Measurements from ENCODE around the gene KCNMB4.
"Not testable (repeated sequence)": the region's sequence is repeated elsewhere in the genome, so short reads cannot be mapped to it uniquely, and the experiment has no call there.

KCNMB4 gene

DNA sequence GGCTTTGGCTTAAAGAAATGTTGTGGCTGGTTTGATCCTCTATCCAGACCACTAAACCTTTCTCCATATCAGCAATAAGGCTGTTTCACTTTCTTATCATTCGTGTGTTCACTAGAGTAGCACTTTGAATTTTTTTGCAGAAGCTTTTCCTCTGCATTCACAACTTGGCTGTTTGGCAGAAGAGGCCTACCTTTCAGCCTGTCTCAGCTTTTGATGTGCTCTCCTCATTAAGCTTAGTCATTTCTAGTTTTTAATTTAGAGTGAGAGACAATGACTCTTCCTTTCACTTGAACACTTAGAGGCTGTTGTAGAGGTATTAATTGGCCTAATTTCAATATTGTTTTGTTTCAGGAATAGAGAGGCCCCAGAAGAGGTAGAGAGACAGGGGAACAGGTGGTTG is 13.8 kb downstream of the KCNMB4 start:
- no peak for DNase-seq

DNA sequence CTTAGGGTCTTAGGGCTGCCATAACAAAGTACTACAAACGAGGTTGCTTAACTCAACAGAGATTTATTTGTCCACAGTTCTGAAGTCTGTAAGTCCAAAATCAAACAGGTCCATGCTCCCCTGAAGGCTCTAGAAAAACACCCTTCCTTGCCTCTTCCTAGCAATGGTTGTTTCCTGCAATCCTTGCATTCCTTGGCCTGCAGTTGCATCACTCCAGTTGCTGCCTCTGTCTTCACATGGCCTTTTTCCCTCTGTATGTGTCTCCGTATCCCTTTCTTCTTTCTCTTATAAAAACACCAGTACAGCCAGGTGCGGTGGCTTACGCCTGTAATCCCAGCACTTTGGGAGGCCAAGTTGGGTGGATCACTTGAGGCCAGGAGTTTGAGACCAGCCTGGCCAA is 17.4 kb downstream of the KCNMB4 start:
- DNase-seq = no peak

DNA sequence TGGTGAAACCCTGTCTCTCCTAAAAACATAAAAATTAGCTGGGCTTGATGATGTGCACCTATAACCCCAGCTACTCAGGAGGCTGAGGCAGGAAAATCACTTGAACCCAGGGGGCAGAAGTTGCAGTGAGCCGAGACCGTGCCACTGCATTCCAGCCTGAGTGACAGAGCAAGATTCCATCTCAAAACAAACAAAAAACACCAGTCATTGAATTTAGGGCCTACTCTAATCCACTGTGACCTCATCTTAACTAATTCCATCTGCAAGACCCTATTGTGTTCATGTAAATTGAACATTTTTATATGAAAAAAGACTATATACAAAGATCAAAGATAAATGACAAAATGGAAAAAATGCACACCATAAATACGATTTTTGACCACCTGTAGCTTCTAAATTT is 17.8 kb downstream of the KCNMB4 start:
- no peak for DNase-seq

DNA sequence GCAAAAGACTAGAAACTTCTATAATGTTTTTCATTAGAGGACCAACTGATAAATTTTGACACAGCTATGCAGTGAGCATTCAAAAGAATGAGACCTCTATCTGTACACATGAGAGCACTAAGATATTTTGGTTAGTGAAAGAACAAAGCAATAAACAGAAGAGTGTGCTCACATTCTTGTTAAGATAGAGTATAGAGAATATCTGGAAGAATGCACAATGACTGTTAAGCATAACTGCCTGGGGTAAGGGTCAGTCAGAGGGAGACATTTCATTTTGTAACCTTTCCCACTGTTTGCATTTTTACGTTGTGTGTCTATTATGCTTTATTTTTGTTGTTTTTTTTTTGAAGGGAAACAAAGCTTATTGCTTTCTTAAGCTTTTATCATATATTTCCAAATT is 20.7 kb downstream of the KCNMB4 start:
- DNase-seq = no peak

DNA sequence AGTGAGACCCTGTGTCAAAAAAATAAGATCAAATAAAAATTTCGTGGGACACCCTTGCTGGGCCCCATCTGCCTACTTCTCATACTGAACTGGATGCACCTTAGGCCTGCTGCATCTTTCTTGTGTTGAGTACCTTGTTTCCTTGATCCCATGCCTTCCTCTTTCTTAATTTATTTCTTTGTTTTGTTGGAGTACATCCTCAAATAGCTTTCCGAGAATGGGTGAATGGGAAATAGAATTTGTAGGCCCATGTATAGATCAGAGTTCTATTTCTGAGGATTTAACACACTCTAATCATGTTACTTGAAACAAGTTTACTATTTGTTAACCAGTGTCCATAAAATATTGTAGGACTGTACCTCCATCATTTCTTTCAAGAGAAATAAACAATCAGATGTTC is 23.6 kb downstream of the KCNMB4 start:
- DNase-seq = no peak

DNA sequence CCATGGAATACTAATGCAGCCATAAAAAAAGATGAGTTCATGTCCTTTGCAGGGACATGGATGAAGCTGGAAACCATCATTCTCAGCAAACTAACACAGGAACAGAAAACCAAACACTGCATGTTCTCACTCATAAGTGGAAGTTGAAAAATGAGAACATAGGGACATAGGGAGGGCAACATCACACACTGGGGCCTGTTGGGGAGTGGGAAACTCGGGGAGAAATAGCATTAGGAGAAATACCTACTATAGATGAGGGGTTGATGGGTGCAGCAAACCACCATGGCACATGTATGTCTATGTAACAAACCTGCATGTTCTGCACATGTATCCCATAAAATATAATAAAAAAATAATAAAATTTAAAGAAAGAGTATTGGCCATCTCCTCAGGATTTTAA is 26.5 kb downstream of the KCNMB4 start:
- DNase-seq = not testable (repeated sequence)

DNA sequence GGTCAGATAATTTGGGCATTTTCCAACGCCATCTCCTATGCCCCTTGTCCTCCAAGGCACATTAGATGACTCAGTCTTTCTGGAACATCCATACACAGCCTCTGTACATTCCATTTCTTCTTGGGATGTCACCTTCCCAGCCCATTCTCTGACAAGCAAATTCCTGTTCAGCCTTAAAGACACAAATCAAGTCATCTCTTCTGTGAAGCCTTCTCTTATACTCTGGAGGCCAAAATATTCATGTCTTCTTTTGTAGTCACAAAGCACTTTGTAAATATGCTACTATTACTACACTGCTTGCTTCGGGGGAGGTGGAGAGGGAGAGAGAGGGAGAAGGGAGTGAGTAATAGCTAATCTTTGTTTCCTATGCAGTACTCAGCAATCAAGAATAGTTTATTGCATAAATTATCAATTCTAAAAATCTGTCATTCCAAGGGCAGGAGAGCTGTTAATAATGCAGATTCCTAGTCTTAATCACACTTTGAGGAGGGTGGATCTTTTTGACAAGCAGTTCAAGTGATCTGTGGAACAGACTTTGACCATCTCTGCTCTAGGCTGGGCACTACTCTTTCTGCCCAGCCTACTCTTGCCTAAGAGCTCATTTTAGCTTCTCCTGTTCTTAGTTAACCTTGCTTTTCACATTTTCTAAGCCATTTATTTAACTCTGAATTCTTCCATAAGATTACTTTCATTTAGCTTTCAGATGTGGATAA is 27.9 kb downstream of the KCNMB4 start:
- DNase-seq = no peak

GRCh38 chr12:70398002-70398401 is 31.9 kb downstream of the KCNMB4 start:
- DNase-seq = no peak

GRCh38 chr12:70398862-70399261 is 32.8 kb downstream of the KCNMB4 start:
- no peak for DNase-seq

- no peak for DNase-seq
These were observed 33.2 kb downstream of the KCNMB4 start for GRCh38 chr12:70399311-70399710.

DNA sequence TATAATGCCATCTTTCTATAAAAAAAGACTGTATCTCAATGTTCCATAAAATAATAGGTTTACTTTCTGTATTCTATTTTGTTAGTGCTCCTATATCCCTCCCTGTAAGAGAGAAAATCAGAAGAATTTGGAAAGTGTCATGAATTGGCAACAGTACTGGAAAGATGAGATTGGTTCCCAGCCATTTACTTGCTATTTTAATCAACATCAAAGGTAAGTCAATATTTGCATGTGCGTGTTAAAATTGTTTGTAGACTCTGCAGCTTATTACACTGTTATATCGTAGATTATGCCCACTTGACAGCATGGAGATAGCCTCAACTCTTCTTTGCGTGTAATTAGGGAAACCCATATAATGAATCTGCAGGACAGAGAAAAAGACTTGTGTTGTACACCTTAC is 34.0 kb downstream of the KCNMB4 start:
- DNase-seq = no peak

GRCh38 chr12:70402597-70402996 is 36.5 kb downstream of the KCNMB4 start:
- DNase-seq = no peak

DNA sequence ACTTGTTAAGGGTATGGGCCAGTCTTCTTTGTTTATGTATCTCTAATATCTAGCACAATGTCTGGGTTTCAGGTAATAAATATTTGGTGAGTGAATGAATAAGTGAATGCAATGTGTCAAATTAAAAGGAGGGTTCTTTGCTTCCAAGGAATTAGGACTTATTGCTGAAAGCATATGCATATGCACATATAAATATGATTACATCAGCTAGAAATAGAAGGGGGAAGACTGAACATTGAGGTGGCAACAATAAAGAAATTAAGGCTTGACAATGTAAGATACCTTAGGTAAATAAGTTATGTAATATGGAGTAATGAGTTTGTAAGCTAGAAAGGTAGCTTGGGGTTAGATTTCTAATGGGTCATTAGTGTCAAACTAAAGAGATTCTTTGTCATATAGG is 37.7 kb downstream of the KCNMB4 start:
- DNase-seq = no peak

DNA sequence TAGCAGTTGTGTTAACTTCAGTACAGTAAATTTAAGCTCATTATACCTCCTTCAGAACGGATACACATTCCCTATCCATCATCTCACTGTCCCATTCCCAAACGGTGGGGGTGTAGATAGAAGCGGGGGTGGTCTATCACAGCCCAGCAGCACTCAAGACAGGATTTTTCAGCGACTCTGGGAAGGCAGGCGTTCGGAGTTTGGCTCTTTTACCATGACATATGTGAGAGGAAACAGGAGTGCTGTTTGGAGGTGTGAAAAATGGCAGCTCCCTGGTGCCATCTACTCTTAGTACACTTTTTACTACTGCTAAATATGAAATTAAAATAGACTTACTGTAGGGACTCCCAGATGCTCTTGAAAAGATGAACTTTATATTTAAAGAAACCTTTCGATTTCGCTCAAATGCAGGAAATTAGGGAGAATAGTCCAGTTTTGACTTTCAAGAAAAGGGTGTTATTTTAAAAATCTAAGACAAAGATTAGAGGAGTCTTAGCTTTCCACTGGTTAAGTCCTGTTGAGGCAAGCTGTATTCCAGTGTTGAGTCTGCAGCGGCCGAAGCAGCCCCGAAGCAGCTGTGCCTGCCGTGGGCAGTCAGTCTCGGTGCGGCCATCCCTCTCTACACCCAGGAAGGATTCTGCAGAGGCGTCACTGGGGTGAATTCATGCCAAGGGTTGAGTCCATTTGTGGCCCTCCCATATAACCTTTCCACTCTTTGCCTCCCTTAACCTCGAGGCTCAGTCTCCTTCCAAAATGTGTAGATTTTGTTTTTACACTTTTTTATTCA is 42.1 kb downstream of the KCNMB4 start:
- no peak for DNase-seq

DNA sequence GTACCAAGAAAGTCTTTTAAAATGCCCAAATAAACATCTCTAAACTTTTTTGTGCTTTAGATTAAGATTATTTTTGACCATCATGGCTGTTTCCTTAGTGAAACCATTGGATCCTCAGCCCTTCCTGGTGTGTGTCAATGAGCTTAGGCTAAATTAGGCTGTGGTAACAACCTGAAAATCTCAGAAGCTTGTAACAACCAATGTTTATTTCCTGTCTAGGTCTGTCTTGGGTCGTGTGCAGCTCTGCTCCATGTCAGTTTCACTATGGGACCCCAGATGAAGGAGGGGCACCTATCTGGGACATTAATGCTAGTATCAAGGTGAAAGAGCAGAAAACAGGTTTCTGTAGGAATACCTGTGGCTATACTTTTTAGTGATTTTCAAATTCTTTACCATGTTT is 49.9 kb downstream of the KCNMB4 start:
- no peak for DNase-seq

DNA sequence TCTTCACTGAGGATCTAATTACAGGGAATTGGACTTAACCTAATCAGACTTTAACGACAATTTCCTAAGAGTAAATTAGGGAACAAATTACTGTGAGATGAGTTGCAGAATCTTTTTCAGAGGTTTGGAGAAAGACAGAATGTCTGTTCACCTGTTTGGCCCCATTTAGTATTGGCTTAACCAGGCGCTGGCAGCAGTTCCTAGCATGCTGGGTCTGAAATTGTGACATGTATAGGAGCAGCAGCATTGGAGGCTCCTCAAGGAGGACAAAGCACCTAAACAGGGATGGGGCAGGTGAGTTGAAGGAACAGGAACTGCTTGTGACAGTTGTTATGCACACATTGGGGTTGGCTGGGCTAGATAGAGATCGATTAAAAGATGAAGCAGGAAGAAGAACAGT is 51.0 kb downstream of the KCNMB4 start:
- no peak for DNase-seq

DNA sequence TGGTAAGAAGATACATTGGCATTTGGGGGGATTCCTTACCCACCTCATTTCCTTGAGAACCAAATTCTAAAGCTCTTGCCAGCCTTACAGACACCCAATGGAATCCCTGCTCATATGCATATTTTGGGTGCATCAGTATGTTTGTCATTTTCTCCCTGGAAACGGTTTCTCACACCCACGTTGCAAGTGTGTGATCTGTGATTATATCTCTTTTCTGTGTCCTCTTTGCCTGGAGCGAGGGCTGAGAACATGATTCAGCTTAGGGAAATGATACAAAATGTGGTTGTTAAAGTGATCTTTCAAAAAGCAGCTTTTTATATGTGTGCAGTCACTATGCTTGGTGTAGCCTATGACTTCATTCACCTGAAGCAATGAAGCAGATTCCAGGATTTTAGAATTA is 52.0 kb downstream of the KCNMB4 start:
- DNase-seq = no peak

GRCh38 chr12:70422631-70423030 is 56.5 kb downstream of the KCNMB4 start:
- peak; percentile 69 for DNase-seq

DNA sequence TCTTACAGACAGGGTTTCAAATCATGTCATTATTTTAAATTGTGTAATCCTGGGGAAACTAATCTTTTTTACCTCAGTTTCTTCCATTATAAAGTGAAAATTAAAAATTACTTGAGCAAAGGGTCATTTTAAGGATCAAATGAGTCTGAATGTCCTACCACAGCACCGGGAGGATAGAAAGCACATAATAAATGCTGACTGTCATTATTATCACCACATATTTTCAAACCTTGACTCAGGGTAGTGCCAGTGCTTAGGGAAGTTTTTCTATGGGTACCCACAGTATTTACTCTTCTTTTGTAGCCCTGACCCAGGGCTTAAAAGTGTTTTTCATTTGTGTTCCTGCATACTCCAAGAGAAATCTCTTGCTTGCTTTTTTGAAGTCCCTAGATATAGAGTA is 60.5 kb downstream of the KCNMB4 start:
- no peak for DNase-seq

- no peak for DNase-seq
These were observed 61.5 kb downstream of the KCNMB4 start for GRCh38 chr12:70427611-70428010.

- DNase-seq = no peak
These were observed 64.3 kb downstream of the KCNMB4 start for GRCh38 chr12:70430400-70430799.

- DNase-seq = no peak
These were observed 70.7 kb downstream of the KCNMB4 start for GRCh38 chr12:70436836-70437235.

- no peak for DNase-seq
These were observed 77.1 kb downstream of the KCNMB4 start for GRCh38 chr12:70443062-70443673.

GRCh38 chr12:70444903-70445302 is 78.8 kb downstream of the KCNMB4 start:
- DNase-seq = no peak
